Peyer's patch (tissue), 4 donors: ENCODE results near the gene ACTL7A. TPM values are rescaled to one million over a fixed set of nuclear protein-coding genes. Genes with fewer than 3 reads are reported as not detected.

Experiments used
- DNase-seq, 3 donors: peaks; one replicate each; pipeline ENCODE4 v3.0.0-alpha.2; 2017 to 2019
- H3K27ac ChIP-seq, 4 donors: fragments of 200-600 bp; sonication (generic); one replicate each; pipeline ENCODE4 v1.5.1; 2016 to 2019
- H3K27me3 ChIP-seq, 2 donors: fragments of 200-600 bp; sonication (generic); one replicate each; pipeline ENCODE4 v1.5.1; 2019
- H3K36me3 ChIP-seq, 3 donors: fragments of 200-600 bp; sonication (generic); one replicate each; pipeline ENCODE4 v1.5.1; 2016 to 2019
- H3K4me1 ChIP-seq, 4 donors: fragments of 200-600 bp; sonication (generic); one replicate each; pipeline ENCODE4 v1.5.1; 2016 to 2019
- H3K4me3 ChIP-seq, 4 donors: fragments of 200-600 bp; sonication (generic); 1 replicate in 3 of 4; 2 replicates in 1 of 4; pipeline ENCODE4 v1.5.1; 2016 to 2019; ENCODE audit warnings: mild to moderate bottlenecking in 1 of 4
- H3K9me3 ChIP-seq, 4 donors: fragments of 200-600 bp; sonication (generic); one replicate each; pipeline ENCODE4 v1.5.1; 2016 to 2019; ENCODE audit warnings: mild to moderate bottlenecking in 1 of 4
- POLR2A ChIP-seq, 2 donors: fragments of 450-650 bp; IDR thresholded peaks; one replicate each; pipeline ENCODE4 v1.5.1; 2017; ENCODE audit warnings: antibody characterized with exemption in 2 of 2, mild to moderate bottlenecking in 2 of 2, moderate library complexity in 2 of 2
- total RNA-seq, 4 donors: library from RNA; depleted of rRNA; stranded (reverse); fragments of >200 nt; gene quantifications; one replicate each; pipeline ENCODE4 v1.1.0, GENCODE V29; 2016
- TF ChIP-seq, protein P1 (sequence below), 6 experiments: fragments of 450-650 bp in 4 of 6; fragments of 200-600 bp in 2 of 6; sonication (generic) in 1 of 6; IDR thresholded peaks; one replicate each; pipeline ENCODE4 v1.5.1; 2017 to 2019; ENCODE audit warnings: antibody characterized with exemption in 6 of 6, mild to moderate bottlenecking in 3 of 6, moderate library complexity in 1 of 6

ACTL7A gene
- total RNA-seq, 4 donors from 2014 or later: not detected

DNA sequence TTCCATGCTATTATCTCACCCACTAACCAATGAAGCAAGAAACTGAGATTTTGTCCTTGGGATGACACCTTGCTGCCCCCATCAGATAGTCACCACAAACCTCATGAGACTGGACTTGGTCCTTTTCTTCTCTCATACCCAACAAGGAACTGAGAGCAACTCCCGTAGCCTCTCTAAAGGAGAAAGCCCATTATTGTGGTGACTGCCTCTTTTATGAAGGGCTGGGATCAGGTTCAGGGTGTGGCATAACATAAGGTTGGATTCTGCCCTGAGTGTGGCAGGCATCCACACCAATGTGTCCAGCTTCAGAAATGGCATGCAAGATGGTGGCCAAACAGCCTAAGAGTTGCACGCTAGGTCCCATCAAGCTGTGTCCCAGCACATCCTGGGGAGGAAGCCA lies 1.3 kb upstream of the ACTL7A start:
- Histone ChIP-seq H3K27me3 (no peaks in the 10 kb centered on the region), H3K9me3 (no peaks in the 10 kb centered on the region), H3K36me3 (no peaks in the 10 kb centered on the region), H3K4me1 (no peaks in the 10 kb centered on the region), H3K27ac (no peak overlapping the region), H3K4me3 (no peak overlapping the region)
- no peak for DNase-seq
- TF ChIP-seq, protein P1, sequence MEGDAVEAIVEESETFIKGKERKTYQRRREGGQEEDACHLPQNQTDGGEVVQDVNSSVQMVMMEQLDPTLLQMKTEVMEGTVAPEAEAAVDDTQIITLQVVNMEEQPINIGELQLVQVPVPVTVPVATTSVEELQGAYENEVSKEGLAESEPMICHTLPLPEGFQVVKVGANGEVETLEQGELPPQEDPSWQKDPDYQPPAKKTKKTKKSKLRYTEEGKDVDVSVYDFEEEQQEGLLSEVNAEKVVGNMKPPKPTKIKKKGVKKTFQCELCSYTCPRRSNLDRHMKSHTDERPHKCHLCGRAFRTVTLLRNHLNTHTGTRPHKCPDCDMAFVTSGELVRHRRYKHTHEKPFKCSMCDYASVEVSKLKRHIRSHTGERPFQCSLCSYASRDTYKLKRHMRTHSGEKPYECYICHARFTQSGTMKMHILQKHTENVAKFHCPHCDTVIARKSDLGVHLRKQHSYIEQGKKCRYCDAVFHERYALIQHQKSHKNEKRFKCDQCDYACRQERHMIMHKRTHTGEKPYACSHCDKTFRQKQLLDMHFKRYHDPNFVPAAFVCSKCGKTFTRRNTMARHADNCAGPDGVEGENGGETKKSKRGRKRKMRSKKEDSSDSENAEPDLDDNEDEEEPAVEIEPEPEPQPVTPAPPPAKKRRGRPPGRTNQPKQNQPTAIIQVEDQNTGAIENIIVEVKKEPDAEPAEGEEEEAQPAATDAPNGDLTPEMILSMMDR (IDR thresholded peaks at IDR 0.05): no peak
- no peak for TF ChIP-seq POLR2A (IDR thresholded peaks at IDR 0.05)

DNA sequence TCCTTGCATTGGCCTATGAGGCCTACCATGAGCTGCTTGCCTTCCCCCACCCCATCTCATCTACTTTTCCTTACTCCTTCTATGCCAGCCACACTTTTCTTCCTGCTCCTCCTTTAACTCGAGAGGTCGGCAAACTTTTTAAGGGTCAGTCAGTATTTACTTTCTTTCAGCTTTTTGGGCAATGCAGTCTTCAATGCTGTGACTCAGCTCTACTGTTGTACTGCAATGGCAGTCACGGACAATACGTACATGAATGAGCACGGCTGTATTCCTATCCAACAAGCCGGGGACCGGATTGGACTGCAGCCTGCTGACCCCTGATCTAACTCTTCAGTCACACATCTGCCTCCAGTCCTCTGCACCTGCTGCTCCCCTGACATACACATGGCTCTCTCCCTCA lies 602 bp upstream of the ACTL7A start:
- Histone ChIP-seq H3K4me3 (no peak overlapping the region), H3K4me1 (no peaks in the 10 kb centered on the region), H3K36me3 (no peaks in the 10 kb centered on the region), H3K27ac (no peak overlapping the region), H3K27me3 (no peaks in the 10 kb centered on the region), H3K9me3 (no peaks in the 10 kb centered on the region)
- no peak for DNase-seq
- TF ChIP-seq POLR2A (IDR thresholded peaks at IDR 0.05): no peak
- TF ChIP-seq, protein P1 (IDR thresholded peaks at IDR 0.05): no peak

- no peak overlapping the region for H3K4me3 ChIP-seq
- H3K4me1 ChIP-seq: no peaks in the 10 kb centered on the region
- TF ChIP-seq, protein P1 (IDR thresholded peaks at IDR 0.05): no peak
- no peak for TF ChIP-seq POLR2A (IDR thresholded peaks at IDR 0.05)
- H3K36me3 ChIP-seq: peaks cover 0 to 10% (median 0%) of the 10 kb centered on the region in 3 donors
- no peaks in the 10 kb centered on the region for H3K27me3 ChIP-seq
- H3K27ac ChIP-seq: no peak overlapping the region
- no peak for DNase-seq
- H3K9me3 ChIP-seq: no peaks in the 10 kb centered on the region
These were observed 1.8 kb downstream of the ACTL7A start for GRCh38 chr9:108863891-108864290.

DNA sequence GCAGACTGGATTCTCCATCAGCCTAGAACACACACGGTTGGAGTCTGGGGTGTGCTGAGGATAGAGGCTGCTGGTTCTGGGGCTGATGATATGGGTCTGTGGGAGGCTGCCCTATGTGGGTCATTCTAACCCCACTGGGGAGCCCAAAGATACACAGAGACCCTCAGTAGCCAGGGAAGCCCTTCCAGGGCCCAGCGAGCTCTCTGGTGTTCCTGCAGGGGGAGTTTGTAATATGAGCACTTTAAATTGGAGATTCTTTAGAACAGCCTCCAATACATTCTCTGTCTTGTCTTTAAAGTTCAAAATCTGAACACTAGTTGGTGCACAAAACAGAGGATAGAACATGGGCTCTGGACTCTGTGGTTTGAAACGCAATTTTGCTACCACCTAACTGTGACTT lies 2.4 kb downstream of the ACTL7A start:
- no peaks in the 10 kb centered on the region for H3K4me1 ChIP-seq
- no peak for DNase-seq
- no peaks in the 10 kb centered on the region for H3K9me3 ChIP-seq
- no peak overlapping the region for H3K27ac ChIP-seq
- no peaks in the 10 kb centered on the region for H3K27me3 ChIP-seq
- H3K4me3 ChIP-seq: no peak overlapping the region
- peaks cover 0 to 11% (median 0%) of the 10 kb centered on the region in 3 donors for H3K36me3 ChIP-seq
- TF ChIP-seq, protein P1 (IDR thresholded peaks at IDR 0.05): no peak
- TF ChIP-seq POLR2A (IDR thresholded peaks at IDR 0.05): no peak

DNA sequence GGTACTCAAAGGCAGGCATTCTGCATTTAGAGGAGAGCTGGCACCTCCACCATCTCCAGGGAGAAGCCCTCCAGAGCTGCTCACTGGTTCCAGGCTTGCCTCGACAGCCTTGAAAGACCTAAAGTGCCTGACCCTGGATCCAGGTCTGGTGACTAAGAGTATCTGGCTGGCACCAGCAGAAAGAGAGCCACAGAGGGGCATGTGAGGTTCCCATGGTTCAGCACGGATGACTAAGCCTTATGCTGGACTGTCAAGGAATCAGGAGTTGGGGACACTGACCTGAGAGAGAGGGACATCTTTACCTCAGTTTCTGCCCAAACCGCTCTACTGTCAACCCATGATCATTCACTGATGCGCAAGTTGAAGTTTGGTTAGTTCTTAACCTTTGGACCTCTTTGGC lies 3.0 kb downstream of the ACTL7A start:
- TF ChIP-seq, protein P1 (IDR thresholded peaks at IDR 0.05): no peak
- TF ChIP-seq POLR2A (IDR thresholded peaks at IDR 0.05): no peak

DNA sequence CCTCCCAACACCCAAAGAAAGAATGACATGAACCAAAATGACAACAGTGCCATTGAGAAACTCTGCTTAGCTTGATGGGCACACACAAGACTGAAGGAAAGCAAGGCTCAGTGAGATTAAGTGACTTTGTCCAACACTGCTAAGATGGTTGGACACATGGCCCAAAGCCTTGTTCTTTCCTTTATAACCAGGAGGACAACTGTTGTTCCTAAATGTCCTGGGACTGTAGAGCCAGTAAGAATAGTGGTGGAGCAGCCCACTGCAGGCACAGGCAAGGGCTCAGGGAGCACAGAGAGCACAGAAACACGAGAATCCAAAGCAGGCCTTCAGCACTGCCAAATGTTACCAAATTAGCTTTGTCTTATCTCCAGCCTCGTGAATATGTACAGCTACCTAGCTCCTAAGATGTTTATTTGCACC lies 3.9 kb downstream of the ACTL7A start:
- no peak for TF ChIP-seq POLR2A (IDR thresholded peaks at IDR 0.05)
- TF ChIP-seq, protein P1 (IDR thresholded peaks at IDR 0.05): no peak
- Histone ChIP-seq H3K4me3 (no peak overlapping the region), H3K36me3 (peaks cover 0 to 11% (median 0%) of the 10 kb centered on the region in 3 donors), H3K27ac (no peak overlapping the region), H3K4me1 (no peaks in the 10 kb centered on the region), H3K9me3 (no peaks in the 10 kb centered on the region), H3K27me3 (no peaks in the 10 kb centered on the region)
- no peak for DNase-seq

More for the DNA sequence above, 3.0 kb downstream of the ACTL7A start:
- no peak overlapping the region for H3K27ac ChIP-seq
- H3K36me3 ChIP-seq: peaks cover 0 to 11% (median 0%) of the 10 kb centered on the region in 3 donors
- H3K4me3 ChIP-seq: no peak overlapping the region
- no peak for DNase-seq
- H3K4me1 ChIP-seq: no peaks in the 10 kb centered on the region
- no peaks in the 10 kb centered on the region for H3K27me3 ChIP-seq
- H3K9me3 ChIP-seq: no peaks in the 10 kb centered on the region
